HG02642 (cell line): ENCODE data around the gene TMEM165.
"Not testable (repeated sequence)": the region's sequence is repeated elsewhere in the genome, so short reads cannot be mapped to it uniquely, and the experiment has no call there.

Source experiments
- ATAC-seq: cut with Tn5 transposase; IDR thresholded peaks from one replicate; pipeline ENCODE4 v1.9.1; 2021; ENCODE audit warnings: mild to moderate bottlenecking; ENCODE audit not compliant: unreplicated experiment, poor library complexity

TMEM165 gene, protein sequence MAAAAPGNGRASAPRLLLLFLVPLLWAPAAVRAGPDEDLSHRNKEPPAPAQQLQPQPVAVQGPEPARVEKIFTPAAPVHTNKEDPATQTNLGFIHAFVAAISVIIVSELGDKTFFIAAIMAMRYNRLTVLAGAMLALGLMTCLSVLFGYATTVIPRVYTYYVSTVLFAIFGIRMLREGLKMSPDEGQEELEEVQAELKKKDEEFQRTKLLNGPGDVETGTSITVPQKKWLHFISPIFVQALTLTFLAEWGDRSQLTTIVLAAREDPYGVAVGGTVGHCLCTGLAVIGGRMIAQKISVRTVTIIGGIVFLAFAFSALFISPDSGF

DNA sequence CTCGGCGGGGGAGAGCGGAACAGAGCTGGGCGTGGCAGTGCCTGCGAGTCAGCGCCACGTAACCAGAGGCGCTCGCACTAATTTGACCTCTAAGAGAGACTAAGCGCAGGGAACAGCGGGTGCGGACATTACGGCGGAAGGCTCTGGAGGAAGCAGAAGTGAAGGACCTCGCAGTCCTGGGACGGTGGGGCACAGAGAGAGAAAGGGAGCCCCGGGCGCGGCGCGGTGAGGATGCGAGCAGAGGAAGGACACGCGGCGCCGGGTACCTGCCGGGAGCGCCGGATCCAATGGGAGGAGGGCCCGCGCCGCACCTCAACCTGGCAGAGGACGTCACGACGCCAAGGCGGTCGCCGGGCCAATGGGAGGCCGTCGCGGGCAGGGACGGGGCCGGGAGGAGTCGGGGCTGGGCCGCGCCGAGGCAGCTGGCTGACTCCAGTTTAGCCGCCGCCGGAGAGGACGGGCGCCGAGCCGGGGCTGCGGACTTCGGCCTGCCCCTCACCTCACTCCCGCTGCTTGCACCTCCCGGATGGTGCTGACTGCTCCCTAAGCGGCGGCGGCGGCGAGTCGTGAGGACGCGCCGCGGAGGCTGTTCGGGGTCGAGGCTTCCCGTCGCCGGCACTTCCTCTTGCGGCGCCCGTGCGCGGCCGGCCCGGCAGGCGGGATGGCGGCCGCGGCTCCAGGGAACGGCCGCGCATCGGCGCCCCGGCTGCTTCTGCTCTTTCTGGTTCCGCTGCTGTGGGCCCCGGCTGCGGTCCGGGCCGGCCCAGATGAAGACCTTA is at the start of gene TMEM165:
Gene TMEM165, plus strand, starts transcription at position 429 of the 779 bp plus-strand sequence. Its CDS starts 233 bp downstream, at position 662.
- ATAC-seq = peak; percentile 97

DNA sequence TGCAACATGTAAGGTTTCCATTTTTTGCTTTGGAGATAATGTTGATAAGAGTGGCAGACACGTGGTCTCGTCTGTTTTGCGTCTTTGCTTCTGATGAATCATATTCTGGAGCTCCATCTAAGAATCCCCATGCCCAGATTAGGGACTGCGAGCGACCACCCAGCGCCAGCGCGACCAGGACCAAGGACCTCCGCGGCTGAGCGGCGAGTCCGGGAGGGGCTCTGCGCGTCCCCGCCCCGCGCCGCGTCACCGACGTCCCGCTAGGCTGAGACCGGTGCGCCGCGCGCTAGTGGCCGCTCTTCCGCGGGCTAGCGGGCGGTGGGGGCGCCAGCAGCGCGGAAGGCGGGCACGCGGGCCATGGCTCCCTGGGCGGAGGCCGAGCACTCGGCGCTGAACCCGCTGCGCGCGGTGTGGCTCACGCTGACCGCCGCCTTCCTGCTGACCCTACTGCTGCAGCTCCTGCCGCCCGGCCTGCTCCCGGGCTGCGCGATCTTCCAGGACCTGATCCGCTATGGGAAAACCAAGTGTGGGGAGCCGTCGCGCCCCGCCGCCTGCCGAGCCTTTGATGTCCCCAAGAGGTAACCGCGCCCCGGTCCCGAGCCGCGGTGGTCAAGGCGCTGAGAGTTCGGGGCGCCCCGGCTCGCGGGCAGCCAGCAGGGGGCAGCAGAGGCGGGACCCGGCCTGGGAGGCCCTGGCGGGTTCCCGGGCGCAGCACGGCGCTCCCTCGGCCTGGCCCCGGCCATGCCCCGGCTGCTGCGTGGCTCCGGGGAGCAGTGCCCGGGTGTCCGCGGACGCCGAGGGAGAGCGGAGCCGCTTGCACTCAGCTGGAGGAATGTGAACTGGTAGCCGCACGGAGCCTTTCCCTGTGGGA is 49.5 kb upstream of the TMEM165 start, which contains the start of gene SRD5A3:
Gene SRD5A3, plus strand, starts transcription at position 263 of the 871 bp plus-strand sequence. Its CDS starts 95 bp downstream, at position 358.
- ATAC-seq = peak; percentile 96

DNA sequence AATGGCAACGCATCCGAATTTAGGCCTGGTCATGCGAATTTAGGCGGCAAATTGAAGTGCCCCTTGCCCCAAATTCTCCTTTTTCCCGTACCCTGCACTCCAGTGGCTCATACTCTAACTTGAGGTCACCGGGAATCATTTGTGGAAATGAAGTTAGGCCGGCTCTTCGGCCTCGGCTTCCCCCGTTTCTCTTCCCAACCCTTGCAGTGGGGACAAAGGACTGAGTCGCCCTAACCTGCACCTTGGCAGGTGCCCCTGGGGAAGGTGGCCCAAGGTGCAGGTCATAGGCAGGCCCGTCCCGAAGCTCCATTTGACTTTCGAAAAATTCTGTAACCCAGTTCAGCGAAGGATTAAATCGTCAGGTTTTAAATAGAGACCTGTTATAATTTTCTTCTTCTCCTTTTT is 48.9 kb upstream of the TMEM165 start:
- ATAC-seq = no peak

DNA sequence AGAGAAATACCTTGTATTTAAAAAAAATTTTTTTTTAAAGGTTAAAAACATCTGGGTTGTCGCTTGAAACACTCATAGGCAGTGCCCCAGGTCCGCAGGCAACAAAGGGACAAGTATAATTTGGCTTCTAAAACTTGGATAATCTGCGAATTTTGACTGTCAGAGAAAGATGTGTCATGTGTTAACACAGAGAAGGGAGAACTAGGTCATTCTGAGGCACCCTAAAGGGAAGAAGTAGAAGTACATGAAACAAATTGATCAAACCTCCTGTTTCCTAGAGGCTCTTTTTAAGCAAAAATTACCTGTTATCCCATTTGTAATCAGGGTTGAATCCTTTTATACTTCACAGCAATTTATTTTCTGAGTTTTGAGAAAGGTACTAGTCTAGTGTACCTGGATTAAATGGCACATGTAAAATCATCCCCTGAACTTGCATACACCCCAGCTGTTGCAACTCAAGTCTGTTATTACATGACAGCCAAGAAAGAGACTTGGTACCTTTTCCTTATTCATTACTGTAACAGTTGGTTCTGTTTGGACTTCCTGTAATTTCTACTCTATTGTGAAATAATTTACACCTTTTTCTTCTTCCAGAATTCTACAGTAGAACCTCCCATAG is 48.0 kb upstream of the TMEM165 start:
- ATAC-seq = no peak

DNA sequence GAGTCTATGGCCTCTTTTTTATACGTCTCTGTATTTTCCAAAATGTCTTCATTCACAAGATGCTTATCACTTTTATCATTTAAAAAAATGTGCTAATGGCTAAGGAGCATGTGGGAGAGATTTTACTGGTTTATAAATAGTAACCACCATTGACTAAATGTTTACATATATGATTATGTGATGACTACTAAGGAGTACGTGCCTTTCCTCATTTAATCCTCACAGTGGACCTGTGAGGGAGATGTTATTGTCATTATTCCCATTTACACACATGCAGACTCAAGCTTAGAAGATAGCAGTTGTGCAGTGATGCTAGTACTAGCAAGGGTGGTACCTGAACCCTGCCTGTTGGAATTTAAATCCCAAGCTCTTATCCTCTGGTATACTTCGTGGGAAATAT is 47.3 kb upstream of the TMEM165 start:
- no peak for ATAC-seq

DNA sequence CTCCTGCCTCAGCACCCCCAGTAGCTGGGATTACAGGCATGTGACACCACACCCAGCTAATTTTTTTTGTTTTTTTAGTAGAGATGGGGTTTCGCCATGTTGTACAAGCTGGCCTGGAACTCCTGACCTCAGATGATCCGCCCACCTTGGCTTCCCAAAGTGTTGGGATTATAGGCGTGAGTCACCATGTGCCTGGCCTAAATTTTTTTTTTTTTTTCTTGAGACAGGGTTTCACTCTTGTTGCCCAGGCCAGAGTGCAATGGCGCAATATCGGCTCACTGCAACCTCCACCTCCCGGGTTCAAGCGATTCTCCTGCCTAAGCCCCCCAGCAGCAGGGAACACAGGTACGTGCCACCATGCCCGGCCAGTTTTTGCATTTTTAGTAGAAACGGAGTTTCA is 44.9 kb upstream of the TMEM165 start:
- ATAC-seq = not testable (repeated sequence)

DNA sequence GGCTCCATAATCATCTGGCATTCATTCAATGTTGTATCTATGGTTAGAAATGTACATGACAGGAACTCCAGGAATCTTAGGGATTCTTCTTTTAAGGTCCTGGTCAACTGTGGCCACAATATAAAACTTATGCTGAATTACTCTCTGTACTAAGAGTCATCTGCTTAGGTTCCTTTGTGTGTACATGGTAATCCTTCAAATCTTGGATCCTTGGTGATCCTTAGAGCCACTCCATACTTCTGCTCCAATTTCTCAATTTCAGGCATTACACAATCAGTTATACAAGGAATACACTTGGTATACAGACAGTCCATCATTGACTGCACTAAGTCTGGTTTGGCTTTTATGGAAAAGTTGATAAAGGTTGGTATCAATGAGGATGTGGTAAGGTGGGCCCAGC is 43.9 kb upstream of the TMEM165 start:
- ATAC-seq = no peak

DNA sequence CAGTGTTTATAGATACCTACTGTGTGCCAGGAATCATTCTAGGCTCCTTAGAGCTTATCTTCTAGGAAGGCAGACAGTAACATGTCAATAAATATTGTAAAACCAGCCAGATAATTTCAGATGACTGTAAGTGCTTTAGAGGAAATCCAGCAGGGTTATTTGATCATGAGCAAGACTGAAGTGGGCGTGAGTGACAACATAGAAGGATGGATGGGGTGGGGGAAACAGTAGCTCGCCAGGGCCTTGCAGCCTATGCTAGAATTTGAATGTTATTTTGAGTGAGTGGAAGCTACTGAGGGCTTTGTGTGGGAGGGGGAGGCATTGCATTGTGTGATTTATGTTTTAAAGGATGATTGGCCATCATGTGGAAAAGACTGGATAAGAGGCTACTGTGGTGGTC is 43.0 kb upstream of the TMEM165 start:
- ATAC-seq = no peak

DNA sequence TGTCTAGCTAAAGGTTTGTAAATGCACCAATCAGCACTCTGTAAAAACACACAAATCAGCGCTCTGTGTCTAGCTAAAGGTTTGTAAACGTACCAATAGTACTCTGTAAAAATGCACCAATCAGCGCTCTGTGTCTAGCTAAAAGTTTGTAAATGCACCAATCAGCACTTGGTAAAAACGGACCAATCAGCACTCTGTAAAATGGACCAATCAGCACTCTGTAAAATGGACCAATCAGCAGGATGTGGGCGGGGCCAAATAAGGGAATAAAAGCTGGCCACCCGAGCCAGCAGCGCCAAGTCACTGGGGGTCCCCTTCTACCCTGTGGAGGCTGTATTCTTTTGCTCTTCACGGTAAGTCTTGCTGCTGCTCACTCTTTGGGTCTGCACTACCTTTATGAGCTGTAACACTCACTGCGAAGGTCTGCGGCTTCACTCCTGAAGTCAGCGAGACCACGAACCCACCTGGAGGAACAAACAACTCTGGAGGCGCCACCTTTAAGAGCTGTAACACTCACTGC is 42.5 kb upstream of the TMEM165 start:
- ATAC-seq = not testable (repeated sequence)

DNA sequence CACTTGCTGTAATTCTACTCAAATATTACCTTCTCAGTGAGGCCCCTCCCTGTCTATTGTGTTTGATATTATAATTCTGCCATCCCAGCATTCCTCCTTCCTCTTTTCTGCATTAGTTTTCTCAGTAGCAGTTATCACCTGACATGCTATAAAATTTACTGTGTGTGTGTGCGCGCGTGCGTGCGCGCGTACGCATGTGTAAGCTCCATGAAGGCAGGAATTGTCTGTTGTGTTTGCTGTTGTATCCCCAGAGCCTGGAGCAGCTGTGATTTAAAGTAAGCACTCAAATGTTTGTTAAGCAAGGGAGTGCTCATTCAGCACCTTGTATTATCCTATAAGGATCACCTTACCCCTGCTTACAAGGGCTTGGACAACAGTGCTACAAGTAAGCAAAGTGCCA is 41.1 kb upstream of the TMEM165 start:
- no peak for ATAC-seq

DNA sequence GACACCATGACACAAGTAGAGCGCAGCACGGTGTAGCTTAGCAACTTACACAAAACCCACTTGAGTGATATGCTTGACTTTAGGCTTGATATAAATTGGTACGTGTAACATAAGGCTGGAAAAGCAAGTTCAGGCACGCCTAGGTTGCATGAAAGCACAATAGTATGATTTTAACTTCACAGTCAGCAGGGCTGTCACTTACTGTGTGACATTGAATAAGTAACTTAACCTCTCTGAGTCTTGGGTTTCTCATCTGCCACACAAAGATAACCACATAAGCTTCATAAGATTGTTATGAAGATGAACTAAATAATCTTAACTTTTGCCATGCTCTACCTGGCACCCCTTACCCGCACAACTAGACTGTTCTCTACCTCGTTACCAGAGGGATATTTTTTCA is 40.2 kb upstream of the TMEM165 start:
- no peak for ATAC-seq

DNA sequence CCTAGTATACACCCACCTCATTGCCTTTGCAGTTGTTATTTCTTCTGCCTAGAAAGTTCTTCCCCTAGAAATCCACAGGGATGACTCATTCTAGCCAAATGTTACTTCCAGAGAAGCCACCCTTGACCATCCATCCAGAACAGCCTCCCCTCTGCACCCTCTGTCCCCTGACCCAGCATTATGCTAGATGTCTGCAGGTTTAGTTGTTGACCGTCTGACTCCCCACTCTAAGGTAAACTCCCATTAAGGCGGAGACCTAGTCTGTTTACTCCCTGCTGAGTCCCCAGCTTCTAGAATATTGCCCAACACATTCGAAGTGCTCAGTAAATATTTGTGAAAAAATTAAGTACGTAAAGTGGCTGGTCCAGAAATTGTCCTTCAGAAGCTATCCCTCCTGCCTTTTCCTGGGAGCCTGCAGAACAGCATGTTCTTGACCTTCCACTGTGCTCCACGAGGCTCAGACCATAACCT is 38.7 kb upstream of the TMEM165 start:
- no peak for ATAC-seq

DNA sequence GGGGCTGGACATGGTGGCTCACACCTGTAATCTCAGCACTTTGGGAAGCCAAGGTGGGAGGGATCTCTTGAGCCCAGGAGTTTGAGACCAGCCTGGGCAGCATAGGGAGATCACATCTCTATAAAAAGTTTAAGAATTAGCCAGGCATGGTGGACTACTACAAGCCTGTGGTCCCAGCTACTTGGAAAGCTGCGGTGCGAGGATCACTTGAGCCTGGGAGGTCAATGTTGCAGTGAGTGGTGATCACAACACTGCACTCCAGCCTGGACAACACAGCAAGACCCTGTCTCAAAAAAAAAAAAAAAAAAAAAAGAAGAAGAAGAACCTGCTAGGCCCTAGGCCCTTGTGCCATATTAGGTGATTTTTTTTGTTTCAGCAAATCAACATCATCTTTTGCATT is 37.5 kb upstream of the TMEM165 start:
- no peak for ATAC-seq

DNA sequence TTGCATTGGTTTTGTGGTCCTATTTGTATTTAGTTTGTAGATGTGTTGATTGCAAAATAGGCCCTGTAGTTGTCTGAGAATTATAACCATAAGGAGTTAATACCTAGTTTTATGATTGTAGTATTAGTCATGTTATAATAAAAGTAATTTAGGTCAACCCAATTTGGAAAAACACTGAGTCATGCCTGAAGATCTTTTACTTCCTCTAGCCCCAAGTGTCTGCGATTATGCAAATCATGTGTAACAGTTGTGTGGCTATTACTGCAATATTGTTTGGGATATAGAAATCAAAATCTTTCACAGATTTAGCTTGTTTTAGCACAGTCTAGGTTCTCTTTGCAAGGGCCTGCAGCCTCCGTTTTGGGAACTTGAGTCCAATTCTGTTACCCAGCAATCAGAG is 37.1 kb upstream of the TMEM165 start:
- peak; percentile 74 for ATAC-seq

DNA sequence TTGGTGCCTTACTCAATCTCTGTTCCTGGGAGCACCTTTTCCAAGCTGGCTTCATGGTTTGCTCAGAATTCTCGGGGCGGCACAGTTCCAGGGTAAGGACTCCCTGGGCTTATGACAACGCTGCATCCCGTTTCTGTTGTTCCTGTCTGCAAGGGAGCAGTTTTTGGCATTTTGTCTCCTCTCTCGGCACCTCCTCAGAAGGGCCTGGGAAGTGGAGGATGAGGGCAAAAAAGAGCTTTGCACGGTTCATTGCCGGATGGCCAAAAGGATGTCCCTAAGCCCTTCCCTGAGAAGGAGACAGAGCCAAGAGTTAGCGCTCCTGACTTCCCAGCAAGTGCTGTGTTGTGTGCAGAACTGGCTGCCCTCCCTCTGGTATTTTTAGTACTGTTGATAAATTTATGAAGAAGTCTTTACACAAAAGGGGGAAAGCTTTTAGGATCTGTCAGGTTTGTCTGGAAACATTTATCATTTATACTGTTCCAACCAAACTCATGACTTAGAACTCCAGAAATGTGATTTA is 36.3 kb upstream of the TMEM165 start:
- no peak for ATAC-seq

DNA sequence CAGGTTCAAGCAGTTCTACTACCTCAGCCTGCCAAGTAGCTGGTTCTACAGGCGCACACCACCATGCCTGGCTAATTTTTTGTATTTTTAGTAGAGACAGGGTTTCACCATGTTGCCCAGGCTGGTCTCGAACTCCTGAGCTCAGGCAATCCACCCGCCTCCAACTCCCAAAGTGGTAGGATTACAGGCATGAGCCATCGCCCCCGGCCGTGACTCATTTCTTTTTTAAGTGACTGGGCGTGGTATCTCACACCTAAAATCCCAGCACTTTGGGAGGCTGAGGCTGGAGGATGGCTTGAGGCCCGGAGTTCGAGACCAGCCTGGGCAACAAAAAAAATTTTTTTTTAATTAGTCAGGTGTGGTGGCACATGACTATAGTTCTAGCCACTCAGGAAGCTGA is 32.8 kb upstream of the TMEM165 start:
- not testable (repeated sequence) for ATAC-seq

DNA sequence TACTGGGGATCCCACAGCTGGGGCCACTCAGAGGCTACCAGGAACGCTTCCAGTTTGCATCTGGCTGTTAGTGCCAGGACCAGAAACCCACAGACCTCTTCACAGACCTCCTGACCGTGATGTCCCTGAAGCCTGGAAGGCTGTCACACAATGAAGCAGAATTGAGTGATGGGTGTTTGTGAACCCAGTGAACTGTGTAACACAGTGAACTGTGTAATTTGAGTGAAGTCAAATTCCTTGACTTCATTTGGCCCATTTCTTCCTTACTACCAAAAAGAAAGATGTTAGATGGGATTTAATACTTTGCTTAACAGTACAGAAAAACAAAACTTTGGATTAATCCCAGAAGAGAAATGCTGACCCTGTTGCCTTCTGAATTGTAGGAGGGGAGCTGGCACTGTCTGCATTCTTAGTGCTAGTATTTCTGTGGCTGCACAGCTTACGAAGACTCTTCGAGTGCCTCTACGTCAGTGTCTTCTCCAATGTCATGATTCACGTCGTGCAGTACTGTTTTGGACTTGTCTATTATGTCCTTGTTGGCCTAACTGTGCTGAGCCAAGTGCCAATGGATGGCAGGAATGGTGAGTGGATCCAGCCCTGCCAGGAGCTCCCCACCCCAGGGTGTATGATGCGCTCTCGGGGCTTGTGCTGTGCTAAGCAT is 31.9 kb upstream of the TMEM165 start:
- no peak for ATAC-seq

DNA sequence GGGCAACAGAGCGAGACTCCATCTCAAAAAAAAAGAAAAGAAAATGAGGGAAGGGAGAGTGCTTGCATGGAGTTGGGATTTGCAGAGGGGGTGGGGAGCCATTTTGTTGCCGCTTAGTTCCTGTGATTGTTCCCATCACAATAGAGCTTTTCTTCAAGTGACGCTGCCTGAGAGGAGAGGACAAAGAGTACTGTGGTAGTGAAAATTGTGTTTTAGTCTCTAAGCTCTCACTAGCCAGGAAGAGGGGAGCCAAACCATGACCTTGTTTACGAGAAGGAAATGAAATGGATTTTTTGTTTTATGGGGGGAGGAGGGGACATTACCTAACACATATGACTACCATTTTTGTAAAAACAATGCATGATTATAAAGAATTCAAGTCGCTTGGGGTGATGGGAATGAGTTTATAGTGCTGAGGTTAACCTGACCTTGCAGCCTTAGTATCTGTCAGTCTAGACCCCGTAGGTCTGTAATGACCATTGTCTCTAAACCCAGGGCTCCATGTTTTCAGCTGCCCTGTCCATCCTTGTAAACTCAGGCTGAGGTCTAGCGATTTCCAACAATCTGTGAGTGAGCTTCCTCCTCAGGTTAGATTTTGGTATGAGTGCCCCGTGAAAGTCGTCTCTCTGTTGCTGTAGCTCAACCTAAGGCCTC is 30.9 kb upstream of the TMEM165 start:
- ATAC-seq = no peak

DNA sequence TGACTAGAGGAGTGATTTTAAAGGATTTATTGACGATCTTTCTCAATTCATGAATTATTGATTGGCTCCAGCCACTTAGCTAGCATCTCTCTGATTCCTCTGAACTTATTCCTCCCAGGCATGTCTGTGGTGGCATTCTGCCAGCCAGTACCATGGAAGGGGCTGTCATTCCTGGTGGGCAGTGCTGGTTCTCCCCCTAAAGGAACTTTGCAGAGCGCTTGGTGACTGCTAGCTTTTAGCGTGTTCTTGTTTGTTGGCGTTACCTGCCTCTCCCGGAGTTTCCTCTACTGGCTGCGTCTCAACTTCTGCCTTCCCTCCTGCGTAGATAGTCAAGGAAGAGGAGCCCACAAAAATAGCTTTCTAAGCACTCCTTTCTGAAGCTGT is 30.4 kb upstream of the TMEM165 start:
- no peak for ATAC-seq
